Neuron (in vitro differentiated cells): Measurements from ENCODE around the gene LY9.
"Not testable (repeated sequence)": the region's sequence is repeated elsewhere in the genome, so short reads cannot be mapped to it uniquely, and the experiment has no call there.

ENCODE experiments used
- H2AFZ ChIP-seq: one replicate; pipeline ENCODE4 v1.6.1; 2013; ENCODE audit warnings: low read depth, mild to moderate bottlenecking, inconsistent platforms, low read length, moderate library complexity
- H3K27me3 ChIP-seq: one replicate; pipeline ENCODE4 v1.6.1; 2013; ENCODE audit warnings: low read length; ENCODE audit not compliant: insufficient read depth
- H3K36me3 ChIP-seq: one replicate; pipeline ENCODE4 v1.6.1; 2013; ENCODE audit warnings: low read length; ENCODE audit not compliant: insufficient read depth
- H3K4me1 ChIP-seq: one replicate; pipeline ENCODE4 v1.6.1; 2013; ENCODE audit warnings: low read length; ENCODE audit not compliant: insufficient read depth
- H3K4me3 ChIP-seq: 2 replicates; pipeline ENCODE4 v1.5.1; 2013; ENCODE audit warnings: mild to moderate bottlenecking, low read length, moderate library complexity
- H3K9me3 ChIP-seq: one replicate; pipeline ENCODE4 v1.6.1; 2013; ENCODE audit warnings: low read length

Gene LY9

DNA sequence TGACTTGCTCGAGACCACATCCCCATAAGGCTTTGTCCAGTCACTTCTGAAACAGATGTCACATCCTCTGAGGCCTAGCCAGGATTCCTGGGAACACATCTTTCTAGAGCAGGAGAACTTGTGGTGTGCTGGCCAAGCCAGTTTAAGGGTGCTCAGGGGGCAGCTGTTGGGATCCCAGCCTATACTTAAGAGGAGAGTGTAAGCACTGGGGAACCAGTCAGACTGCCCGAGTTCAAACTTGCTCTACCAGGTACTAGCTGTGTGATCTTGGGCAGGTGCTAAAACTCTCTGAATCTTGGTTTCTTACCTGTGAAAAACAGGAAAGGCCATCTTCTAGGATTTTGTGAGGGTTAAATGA is 15.6 kb upstream of the LY9 start:
- Histone ChIP-seq H3K36me3 (no peaks in the 10 kb centered on the region), H3K9me3 (no peaks in the 10 kb centered on the region), H3K4me3 (no peak overlapping the region), H3K4me1 (no peaks in the 10 kb centered on the region), H3K27me3 (no peaks in the 10 kb centered on the region), H2AFZ (no peak overlapping the region)

DNA sequence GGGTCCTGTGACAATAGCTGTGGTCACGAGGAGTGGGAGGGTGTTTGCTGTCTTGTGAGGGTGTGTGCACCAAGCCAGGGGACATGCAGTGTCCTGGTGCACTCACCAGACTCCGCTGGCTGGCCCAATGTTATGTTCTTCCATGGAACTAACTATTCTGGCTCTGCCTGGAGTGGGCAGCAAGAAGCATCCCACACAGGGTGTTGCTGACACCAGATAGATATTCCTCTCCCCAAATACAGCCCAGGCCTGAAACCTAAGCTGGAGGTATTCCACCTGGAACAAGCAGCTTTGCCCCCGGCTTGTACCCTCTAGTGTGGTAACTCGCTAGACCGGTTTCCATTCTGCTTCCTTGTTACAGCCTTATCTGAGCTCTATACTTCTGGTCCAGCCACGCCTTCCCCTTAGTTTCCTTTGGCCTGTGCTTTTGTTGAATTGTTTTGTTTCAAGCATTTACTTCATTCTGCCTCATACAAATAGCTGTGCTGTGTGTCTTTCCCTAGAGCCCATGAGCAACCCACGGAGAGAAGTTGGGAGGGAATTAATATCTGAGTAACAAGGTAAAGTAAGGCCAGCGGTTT is 14.7 kb upstream of the LY9 start:
- H2AFZ ChIP-seq, result no peak overlapping the region
- no peaks in the 10 kb centered on the region for H3K4me1 ChIP-seq
- no peaks in the 10 kb centered on the region for H3K27me3 ChIP-seq
- no peak overlapping the region for H3K4me3 ChIP-seq
- H3K9me3 ChIP-seq, result no peaks in the 10 kb centered on the region
- no peaks in the 10 kb centered on the region for H3K36me3 ChIP-seq

DNA sequence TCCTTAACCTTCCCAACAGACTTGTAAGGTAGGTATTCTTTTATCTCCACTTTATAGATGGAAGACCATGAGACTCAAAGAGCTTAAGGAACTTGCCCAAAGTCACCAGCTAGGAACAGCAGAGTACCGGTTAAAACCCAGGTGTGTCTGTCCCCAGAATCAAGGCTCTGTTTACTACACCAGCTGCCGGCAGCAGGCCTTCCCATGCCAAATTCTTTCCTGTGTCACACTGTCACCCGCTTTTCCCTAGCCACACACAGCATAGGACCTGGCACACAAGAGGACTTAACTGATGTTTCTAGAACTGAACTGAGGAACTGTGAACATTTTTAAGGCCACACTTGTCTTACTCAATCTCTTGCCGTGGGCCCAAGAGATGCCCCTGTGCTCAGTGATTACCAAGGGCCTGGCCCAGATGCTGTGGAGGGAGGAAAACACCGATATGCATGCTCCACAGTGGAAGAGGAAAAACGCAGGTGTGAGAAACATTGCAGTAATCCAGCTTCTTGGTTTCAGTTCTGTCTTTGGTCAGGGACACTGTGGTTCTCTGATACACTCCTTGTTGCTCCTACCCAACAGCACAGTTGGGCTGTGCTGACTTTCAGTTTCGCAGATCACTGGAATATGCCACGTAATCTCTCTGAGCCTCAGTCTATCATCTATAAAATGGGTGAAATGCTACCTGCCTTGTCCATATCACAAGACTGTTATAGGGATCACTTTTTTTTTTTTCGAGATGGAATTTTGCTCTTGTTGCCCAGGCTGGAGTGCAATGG is 13.9 kb upstream of the LY9 start:
- Histone ChIP-seq H3K4me3 (no peak overlapping the region), H3K9me3 (no peaks in the 10 kb centered on the region), H3K27me3 (no peaks in the 10 kb centered on the region), H3K36me3 (no peaks in the 10 kb centered on the region), H2AFZ (no peak overlapping the region), H3K4me1 (no peaks in the 10 kb centered on the region)

DNA sequence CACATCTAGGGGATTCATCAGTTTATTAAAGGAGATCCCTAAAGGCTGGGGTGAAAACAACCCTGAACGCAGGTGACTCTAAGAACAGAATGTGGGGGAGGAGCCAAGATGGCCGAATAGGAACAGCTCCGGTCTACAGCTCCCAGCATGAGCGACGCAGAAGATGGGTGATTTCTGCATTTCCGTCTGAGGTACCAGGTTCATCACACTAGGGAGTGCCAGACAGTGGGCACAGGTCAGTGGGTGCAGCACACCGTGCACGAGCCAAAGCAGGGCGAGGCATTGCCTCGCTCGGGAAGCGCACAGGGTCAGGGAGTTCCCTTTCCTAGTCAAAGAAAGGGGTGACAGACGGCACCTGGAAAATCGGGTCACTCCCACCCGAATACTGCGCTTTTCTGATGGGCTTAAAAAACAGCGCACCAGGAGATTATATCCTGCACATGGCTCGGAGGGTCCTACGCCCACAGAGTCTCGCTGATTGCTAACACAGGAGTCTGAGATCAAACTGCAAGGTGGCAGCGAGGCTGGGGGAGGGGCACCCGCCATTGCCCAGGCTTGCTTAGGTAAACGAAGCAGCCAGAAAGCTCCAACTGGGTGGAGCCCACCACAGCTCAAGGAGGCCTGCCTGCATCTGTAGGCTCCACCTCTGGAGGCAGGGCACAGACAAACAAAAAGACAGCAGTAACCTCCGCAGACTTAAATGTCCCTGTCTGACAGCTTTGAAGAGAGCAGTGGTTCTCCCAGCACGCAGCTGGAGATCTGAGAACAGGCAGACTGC is 12.8 kb upstream of the LY9 start:
- not testable (repeated sequence) for H3K4me3 ChIP-seq, H3K4me1 ChIP-seq, H3K27me3 ChIP-seq, H3K36me3 ChIP-seq, H3K9me3 ChIP-seq, H2AFZ ChIP-seq

DNA sequence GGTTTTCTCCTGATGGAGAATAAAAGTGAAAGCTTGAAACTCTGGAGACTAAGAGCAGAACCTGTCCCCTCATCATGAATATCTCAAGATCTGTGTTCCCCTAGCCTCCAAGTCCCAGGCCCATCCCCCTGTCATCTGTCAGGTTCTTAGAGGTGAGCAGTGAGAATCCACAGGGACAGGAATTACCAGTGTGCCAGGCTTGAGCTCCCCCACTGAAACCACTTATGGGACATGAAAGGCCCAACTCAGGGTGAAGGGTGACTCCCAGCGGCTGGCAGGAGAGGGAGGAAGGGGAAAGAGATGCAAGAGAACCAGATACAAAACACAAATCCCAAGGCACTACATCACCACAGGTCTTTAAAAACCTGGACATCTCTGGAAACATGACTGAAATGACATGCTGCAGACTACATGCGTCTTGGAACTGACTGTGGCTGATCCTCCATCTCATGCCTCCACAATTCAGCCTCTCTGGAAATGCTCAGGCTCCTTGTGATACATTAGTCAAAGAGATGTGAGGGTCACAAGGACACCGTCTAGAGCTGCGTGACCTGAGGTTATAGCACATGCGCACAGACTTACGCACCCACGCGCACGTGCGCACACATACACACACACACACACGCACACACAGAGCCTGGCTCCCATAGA is 6.8 kb upstream of the LY9 start:
- H3K27me3 ChIP-seq, result no peaks in the 10 kb centered on the region
- H2AFZ ChIP-seq, result no peak overlapping the region
- no peak overlapping the region for H3K4me3 ChIP-seq
- no peaks in the 10 kb centered on the region for H3K9me3 ChIP-seq
- no peaks in the 10 kb centered on the region for H3K4me1 ChIP-seq
- no peaks in the 10 kb centered on the region for H3K36me3 ChIP-seq

DNA sequence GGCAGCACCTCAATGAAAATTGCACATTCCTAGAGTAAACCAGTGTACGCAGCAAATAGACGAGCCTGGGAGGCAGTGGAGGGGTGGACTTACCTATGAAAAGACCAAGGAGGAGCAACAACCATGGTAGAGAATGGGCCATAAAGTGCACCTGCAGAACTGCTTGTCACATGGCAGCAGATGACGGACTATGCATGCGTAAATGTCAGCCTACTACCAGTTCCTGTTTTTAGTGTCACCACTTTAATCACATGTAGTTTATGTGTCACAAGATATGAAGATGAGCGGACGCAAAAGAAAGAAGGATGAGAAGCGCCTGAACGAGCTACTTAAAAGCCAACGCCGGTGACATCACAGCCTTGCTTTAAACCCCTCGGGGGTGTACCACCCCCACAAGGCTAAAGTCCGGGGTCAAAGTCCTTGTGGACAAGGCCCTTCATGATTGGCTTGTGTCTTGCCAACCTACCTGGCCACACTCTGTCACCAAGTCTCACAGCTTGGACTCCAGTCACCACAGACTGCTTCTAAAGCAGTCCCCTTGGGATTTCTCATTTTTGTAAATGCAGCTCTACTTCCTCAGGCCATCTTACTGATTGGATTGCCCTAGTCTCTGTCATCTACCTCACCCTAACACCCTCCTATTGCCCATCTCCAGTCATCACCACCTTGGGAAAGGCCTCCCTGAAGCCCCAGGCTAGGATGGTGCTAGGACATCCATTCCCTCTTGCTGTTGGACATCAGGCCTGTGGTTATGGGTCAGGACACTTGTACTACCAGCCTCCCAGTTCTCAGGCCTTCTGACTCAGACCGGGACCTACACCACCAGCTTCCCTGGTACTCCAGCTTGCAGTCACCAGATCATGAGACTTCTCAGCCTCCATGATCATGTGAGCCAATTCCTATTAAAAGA is 6.0 kb upstream of the LY9 start:
- H3K9me3 ChIP-seq, result no peaks in the 10 kb centered on the region
- H3K4me3 ChIP-seq, result no peak overlapping the region
- H3K4me1 ChIP-seq, result no peaks in the 10 kb centered on the region
- no peaks in the 10 kb centered on the region for H3K36me3 ChIP-seq
- no peaks in the 10 kb centered on the region for H3K27me3 ChIP-seq
- no peak overlapping the region for H2AFZ ChIP-seq

DNA sequence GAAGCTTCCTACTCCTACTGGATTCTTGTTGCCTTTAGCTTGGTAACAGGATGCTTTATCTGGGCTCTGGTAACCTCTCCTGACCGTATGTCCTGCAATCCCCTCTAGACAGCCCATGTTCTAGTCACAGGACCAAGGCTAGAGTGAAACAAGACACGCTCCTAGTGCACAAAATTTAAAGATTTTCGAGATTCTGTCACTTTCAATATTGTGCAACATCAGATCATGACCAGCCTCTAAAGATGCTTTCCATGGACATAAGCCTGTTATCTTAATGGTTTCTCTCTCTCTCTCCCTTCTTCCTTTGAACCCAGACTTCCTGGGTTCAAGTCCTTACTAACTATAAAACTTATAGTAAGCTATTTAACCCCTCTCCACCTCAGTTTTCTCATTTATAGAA is 1.6 kb upstream of the LY9 start:
- peaks cover 2% of the 10 kb centered on the region for H3K27me3 ChIP-seq
- no peaks in the 10 kb centered on the region for H3K9me3 ChIP-seq
- H3K4me3 ChIP-seq, result no peak overlapping the region
- no peaks in the 10 kb centered on the region for H3K36me3 ChIP-seq
- no peak overlapping the region for H2AFZ ChIP-seq
- no peaks in the 10 kb centered on the region for H3K4me1 ChIP-seq

DNA sequence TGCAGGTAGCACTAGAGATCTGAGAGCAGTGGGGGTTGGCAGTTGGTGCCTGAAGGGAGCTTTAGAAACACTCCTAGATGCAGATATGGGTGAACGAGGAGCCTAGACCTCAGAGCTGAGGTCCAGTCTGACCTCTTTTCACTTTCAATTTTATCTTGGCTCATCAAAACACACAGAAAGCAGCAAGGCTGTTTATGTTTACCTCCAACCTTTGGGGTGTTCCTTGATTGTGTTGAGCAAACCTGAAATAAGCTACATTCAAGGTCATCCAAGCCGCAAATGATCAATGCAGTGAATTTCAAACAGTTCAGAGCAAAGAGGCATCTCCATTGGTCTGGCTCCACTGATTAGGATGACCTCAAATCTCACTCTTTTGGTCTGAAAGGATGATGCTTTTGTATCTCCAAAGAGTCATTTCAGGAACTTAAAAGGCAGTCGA is 1.3 kb downstream of the LY9 start:
- Histone ChIP-seq H3K27me3 (peaks cover 2% of the 10 kb centered on the region), H2AFZ (no peak overlapping the region)

DNA sequence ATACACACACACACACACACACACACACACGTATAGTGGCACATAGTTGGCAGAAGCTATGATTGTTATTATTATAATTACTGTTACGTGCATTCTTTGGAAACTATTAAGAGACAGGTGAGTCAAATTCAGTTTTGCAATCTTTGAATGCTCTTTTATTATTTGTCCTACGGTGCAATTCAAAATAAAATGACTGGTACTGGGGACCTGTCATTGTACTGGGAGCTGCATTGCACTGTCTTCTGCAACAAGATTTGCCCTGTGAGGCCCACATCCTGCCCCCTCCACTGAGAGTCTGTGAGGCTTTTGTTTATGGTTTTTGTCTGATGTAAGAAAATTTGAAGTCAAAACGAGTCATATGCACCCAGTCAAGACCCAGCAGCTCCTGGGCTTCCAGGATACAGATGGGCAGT is 1.9 kb downstream of the LY9 start:
- peaks cover 2% of the 10 kb centered on the region for H3K27me3 ChIP-seq
- no peak overlapping the region for H3K4me3 ChIP-seq
- H3K36me3 ChIP-seq, result no peaks in the 10 kb centered on the region
- no peaks in the 10 kb centered on the region for H3K9me3 ChIP-seq
- no peak overlapping the region for H2AFZ ChIP-seq
- no peaks in the 10 kb centered on the region for H3K4me1 ChIP-seq

More for the DNA sequence above, 1.3 kb downstream of the LY9 start:
- H3K36me3 ChIP-seq, result no peaks in the 10 kb centered on the region
- H3K9me3 ChIP-seq, result no peaks in the 10 kb centered on the region
- no peak overlapping the region for H3K4me3 ChIP-seq
- no peaks in the 10 kb centered on the region for H3K4me1 ChIP-seq

DNA sequence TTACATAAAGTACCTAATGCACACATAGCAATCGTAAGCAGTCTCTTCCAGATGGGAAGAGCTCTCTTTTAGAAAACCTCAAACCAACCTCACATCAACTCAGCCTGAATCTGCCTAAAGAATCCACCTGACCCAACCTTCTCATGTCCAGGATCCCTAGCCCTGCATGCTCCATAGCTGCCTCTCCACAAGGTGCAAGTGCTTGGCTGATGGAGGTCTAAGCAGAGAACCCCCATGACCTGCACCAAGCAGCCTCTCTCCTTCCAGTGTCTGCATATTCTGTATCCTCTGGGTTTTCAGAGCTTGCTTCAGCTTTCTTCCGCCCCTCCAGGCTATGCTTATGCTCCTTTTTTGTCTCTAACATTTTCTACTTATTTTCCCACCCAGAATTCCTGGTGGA is 2.5 kb downstream of the LY9 start:
- H3K9me3 ChIP-seq, result no peaks in the 10 kb centered on the region
- H2AFZ ChIP-seq, result no peak overlapping the region
- H3K4me1 ChIP-seq, result no peaks in the 10 kb centered on the region
- H3K27me3 ChIP-seq, result peaks cover 2% of the 10 kb centered on the region
- H3K4me3 ChIP-seq, result no peak overlapping the region
- no peaks in the 10 kb centered on the region for H3K36me3 ChIP-seq

DNA sequence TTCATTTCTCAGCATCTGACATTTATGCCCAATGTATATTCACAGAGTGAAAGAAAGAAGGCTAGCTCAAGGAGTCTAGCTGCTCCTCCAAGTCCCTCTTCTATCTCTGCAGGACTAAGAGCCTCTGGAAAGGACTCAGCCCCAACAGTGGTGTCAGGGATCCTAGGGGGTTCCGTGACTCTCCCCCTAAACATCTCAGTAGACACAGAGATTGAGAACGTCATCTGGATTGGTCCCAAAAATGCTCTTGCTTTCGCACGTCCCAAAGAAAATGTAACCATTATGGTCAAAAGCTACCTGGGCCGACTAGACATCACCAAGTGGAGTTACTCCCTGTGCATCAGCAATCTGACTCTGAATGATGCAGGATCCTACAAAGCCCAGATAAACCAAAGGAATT is 3.7 kb downstream of the LY9 start:
- H2AFZ ChIP-seq, result no peak overlapping the region
- H3K9me3 ChIP-seq, result no peaks in the 10 kb centered on the region
- no peaks in the 10 kb centered on the region for H3K4me1 ChIP-seq
- H3K4me3 ChIP-seq, result no peak overlapping the region
- no peaks in the 10 kb centered on the region for H3K36me3 ChIP-seq
- peaks cover 2% of the 10 kb centered on the region for H3K27me3 ChIP-seq

DNA sequence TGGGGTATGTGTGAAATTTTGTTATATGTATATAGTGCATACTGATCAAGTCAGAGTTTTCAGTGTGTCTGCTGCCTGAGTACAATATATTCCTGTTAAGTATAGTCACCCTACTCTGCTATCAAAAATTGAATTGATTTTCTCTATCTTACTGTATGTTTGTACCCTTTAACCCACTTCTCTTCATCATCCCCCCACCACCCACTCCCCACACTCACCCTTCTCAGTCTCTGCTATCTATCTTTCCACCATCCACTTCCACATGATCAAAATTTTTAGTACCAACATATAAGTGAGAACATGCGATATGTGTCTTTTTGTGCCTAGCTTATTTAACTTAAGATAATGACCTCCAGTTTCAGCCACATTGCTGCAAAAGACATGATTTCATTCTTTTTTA is 4.2 kb downstream of the LY9 start:
- Histone ChIP-seq H2AFZ (no peak overlapping the region), H3K4me1 (no peaks in the 10 kb centered on the region), H3K36me3 (no peaks in the 10 kb centered on the region), H3K27me3 (peaks cover 2% of the 10 kb centered on the region), H3K9me3 (no peaks in the 10 kb centered on the region), H3K4me3 (no peak overlapping the region)
